ENCODE measurements around the gene POMT1.
A peak's percentile ranks its signal among the peaks of the same experiment; 100 is the strongest.
"Not testable (repeated sequence)": the region's sequence is repeated elsewhere in the genome, so short reads cannot be mapped to it uniquely, and the experiment has no call there.

Gene POMT1

DNA sequence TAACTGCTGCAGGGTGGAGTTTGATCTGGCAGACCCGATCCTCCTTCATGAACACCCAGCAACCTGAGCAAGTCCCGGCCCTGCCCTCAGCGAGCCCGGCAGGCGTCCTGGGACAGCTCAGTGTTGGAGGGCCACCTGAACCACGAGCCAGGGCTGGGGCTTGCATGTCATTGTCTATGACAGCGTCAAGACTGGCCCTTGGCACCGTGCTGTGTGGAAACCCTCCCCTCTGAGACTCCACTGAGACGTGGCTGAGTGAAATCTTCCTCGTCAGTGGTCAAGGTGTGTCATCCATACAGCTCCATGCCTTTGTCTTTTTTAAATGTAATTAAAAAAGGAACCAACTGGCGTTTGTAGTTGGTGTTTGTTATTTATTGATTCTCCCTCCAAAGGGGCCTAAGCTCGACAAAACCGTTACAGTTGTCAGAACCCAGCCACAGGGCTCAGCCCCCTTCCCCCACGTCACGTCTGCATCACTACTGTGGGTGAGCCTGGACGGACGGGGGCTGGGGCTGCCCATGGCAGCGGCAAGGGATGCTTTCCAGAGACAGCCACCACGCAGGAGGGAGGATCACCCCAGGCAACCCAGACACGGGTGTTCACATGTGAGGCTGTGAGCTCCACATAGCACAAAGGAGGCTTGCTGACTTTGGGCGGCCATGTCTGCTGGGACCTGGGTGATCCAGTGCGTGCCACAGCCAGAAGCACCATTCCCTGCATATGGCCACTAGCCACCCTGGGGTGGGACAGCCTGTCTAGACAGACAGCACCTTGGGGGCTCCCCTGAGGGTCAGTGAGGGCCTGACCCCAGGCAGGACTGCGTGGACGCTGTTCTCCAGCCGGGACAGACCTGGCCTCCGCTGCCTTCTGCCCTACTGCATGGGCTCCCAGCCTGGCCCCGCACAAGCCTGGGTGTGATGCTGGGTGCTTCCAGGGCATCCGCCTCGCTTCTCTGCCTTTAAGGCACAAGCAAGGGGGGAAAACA is 21.0 kb downstream of the POMT1 start:
- no peak for DNase-seq (ENCODE audit: low read depth in 3 of 3)

DNA sequence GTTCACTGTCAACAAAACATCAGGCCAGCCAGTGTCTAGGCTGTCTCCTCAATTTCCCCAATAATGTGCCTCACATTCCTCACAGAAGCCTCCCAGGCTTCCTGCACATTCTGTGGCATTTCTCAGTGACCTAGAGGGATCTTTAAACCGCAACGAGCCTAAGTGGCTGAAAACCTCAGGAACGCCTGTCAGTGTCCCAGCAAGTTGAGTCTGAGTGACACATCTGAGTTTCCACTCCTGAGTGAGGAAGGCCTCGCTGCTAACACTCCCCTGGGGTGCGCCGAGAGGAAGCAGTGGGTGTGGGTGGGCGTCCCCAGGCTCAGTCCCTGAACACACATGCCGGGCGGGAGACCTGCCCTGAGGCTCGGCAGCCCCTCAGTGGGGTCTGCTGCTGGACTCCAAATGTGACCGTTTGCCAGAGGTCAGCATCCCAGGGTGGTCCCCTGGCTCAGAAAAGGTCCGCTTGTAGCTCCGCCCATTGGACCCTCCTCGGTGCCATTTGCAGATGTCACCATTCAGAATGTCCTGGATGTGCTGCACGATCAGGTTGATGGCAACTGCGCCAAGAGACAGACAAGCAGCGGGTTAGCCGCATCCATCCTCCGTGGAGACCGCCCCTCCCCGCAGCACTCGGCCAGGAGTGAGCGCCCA is 22.1 kb downstream of the POMT1 start:
- no peak for DNase-seq (ENCODE audit: low read depth in 3 of 3)

DNA sequence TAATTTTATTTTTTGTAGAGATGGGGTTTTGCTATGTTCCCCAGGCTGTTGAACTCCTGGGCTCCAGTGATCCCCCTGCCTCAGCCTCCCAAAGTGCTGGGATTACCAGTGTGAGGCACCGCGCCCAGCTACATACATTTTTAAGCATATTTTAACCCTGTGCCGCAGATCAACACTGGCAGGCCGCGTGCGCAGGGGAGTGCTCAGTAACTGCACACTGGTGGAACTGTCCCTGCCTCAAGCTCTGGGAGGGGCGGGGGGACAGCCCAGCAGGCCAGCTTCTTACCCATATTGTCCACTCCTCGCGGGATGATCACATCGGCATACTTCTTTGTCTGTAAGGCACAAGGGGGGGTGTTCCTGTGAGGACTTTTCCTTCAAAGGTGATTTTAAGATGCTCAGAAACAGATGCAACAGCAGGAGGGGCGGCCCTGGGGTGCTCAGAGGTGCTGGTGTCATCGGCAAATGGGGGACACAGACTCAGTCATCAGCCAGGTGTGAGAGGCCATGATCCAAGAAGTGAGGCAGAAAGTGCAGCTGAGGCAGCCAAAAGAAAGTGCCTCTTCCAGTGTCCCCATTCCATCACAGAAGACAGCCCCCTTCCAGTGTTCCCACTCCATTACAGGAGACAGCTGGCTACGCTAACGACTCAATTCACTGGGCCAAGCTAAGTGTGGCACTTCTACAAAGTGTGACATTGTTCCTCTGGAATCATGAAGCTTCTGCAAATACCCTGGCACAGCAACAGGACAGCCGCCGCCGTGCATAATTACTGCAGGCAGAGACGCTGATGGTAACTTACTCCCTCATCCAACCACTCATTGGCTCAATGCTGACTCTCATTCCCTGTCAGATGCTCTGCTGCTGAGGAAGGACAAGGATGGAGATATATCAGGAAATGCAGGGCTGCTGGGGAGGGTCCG is 23.2 kb downstream of the POMT1 start:
- DNase-seq (ENCODE audit: low read depth in 3 of 3) = no peak

DNA sequence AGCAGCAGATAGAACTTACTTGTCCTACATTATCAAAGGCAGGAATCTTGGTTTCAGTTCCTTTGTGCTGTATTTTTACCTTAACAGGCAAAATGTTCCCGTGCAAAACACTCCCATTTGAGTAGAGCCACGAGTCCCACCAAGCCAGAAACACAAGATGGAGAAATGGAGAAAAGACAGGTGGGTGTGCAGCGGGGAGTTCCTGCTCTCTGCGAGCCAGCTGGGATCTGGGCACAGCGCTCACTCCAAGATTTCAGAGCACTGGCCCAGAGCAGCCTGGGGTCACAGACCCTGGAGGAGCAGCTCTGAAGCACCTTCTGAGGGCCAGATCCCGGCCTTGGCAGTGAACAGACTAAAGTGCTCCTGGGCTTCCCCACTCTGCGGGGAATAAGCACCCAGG is 25.5 kb downstream of the POMT1 start:
- no peak for DNase-seq (ENCODE audit: low read depth in 3 of 3)

DNA sequence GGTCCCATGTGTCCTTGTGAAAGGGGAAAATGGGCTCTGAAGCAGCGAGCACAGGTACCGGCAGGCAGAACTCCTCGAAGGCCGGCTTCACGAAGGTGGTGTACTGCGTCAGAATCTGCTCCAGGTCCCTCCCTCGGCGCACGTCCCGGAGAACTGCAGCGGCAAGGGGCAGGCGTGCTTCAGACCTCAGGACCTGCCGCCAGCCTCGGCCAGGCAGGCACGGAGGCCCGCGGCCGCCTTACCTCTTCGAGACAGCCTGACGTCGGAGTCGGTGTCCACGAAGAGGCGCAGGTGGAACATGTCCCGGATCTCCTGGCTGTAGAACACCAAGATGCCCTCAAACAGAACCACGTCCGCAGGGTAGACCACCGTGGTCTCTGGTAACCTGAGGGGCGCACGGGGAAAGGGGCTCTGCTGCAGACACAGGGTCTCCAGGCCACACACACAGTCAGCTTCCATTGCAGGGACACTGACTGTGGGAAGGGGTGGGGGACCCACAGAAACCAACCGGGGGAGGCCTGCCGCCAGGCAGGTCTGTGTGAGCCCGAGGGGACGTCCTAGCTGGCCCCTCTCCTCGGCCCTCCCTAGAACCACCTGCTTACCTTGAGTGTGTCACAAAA is 26.3 kb downstream of the POMT1 start:
- DNase-seq (ENCODE audit: low read depth in 3 of 3) = no peak

DNA sequence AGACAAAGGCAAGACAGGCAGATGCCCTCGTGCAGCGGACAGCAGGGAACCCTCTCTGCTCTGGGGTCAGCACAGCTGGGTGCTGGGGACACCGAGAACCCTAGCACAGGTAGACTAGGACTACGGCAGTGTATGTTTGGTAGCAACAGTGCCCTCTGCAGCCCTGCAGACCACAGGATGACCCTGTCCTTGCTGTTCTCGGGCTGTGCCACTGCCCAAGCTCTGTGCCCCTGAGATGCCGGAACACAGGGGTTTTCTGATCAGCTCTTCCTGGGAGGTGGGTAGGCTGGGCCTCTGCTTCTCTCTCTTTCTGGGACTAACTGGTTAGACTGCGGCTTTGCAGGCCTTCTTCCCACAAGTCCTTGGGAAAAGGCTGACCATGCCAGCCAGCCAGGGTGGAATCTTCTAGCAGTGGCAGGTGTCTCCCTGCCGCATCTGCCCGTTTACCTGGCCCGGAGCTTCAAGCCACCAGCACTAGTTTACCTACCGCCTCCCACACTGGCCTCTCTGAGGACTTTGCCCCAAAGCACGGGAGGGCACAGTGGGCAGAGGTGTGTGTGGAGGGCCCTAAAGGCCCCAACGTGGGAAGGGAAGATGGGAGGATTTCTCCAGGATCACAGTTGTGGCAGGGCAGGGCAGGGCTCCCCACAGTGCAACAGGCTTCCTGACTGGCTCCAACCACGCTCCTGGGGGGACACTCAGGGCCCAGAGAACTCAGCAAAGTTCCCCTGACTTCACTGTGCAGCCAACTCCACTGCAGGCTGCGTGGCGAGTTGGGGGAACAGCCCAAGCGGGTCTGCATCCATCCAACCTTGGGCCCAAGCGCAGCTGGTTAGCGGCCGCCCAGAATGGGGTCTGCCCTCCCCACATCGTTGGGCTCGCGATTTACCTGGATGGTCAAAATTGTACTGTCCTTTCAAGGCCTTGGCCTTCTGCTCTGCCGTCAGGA is 27.2 kb downstream of the POMT1 start:
- DNase-seq (ENCODE audit: low read depth in 3 of 3) = no peak

DNA sequence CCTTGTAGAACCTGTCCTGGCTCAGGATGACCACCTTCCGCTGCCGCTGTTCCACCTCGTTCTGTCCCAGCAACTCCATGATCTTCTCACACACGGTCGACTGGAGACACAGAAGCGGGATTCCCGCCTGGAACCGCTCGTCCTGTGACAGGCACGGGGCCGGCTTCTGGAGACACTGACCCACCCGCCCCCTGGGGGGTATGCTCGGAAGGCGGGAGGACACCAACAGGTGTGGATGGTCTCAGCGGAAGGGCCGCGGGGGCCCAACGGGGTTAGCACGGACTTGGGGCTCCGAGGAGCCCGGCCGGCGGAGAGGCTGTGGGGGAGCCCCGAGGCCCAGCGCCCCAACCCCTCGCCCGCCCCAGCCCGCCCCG is 27.8 kb downstream of the POMT1 start:
- no peak for DNase-seq (ENCODE audit: low read depth in 3 of 3)

DNA sequence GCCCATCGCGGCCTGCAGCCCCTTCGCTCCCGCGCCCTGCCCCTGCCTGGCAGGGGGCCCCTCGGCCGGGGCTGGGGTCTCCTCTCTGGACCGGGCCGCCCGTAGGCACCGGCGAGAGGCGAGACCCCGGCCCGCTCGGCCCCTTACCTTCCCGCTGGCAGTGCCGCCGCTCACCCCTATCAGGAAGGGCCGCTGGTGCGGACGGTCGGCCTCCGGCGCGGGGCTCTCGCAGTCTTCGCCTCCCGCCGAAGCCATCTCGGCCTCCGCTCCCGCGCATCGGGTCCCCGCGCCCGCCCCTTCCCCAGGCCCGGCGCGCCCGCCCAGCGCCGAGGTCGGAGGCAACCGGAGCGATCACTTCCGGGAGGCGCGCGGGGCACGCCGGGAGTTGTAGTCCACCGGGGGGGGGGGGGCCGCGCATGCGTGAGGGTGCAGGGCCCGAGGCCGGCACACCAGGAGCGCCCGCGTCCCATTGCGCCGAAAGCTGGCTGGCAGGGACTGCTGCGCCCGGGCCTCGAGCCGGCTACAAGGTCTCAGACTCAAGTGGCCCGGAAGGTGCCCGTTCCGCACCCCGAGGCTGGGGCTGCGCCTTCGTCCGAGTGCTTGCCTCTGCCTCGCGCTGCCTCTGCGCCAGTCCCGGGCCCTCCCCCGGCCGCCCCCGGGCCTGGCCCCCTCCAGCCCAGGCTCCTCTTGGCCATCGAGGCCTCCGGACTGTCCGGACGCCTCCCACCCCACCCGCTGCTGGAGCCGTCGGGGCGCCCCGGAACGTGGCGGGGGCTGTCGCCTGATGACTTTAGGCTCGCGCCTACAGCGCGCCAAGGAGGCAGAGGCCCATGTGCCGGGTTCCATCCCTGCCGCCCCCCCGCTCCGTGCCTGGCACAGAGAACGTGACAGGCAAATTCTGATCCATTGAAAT is 28.5 kb downstream of the POMT1 start, which contains the start of gene UCK1:
Gene UCK1 (minus strand): TSS at position 344 of the 913 bp plus-strand sequence. CDS start 89 bp downstream, at position 255.
- peak; percentile 47 to 73 (median 57) for DNase-seq (ENCODE audit: low read depth in 3 of 3)

DNA sequence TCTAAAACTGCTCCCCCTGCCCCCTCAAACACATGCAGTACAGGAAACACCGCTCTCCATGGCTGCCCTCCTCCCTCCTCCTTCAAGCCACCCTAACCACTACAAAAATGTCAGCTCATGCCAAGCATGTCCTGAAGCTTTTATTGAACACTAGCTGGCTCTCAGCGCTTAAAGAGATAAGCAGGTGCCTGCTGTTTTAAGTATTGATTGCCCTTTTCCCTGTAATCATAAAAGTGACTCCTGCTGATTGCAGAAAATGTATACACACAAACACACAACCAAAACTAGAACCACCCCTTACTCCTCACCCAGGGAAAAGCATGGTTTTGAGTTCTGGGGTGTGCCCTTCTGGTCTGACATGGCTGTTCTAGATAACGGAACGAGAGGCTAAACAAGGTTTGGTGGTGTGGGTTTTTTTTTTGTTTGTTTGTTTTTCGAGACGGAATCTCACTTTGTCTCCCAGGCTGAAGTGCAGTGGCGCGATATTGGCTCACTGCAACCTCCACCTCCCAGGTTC is 32.1 kb downstream of the POMT1 start:
- no peak for DNase-seq (ENCODE audit: low read depth in 3 of 3)

DNA sequence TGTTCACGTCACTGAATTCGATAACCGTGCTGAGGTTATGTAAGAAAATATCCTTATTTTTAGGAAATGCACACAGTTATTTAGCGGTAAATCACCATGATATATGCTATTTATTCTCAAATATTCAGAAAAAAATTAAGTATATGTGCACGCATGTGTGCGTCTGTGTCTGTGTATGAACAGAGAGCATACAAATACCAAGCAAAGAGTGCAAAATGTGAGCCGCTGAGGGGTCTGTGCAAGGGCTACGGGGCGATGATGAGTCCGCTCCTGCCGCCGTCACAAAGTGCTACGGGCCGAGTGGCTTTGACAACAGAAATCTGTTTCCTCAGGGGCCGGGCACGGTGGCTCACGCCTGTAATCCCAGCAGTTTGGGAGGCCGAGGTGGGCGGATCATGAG is 35.2 kb downstream of the POMT1 start:
- DNase-seq (ENCODE audit: low read depth in 3 of 3) = no peak

DNA sequence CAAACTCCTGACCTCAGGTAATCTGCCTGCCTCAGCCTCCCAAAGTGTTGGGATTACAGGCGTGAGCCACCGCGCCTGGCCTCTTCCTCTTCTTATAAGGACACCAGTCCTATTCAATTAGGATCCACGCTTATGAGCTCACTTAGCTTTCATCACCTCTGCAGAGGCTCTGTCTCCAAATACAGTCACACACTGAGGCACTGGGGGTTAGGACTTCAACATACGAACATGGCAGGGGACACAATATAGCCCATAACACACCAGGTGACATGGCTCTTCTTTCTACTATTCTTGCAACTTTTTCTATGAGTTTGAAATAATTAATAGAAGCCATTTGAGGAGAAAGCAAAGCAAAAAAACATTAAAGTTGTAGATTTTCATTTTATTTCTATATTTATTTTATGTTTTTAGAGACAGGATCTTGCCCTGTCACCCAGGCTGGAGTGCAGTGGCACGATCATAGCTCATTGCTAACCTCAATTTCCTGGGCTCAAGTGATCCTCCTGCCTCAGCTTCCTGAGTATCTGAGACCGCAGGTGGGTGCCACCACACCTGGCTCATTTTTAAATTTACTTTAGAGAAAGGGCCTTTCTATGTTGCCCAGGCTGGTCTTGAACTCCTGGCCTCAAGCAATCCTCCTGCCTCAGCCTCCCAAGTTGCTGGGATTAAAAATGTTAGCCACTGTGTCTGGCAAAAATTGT is 36.7 kb downstream of the POMT1 start:
- no peak for DNase-seq (ENCODE audit: low read depth in 3 of 3)

DNA sequence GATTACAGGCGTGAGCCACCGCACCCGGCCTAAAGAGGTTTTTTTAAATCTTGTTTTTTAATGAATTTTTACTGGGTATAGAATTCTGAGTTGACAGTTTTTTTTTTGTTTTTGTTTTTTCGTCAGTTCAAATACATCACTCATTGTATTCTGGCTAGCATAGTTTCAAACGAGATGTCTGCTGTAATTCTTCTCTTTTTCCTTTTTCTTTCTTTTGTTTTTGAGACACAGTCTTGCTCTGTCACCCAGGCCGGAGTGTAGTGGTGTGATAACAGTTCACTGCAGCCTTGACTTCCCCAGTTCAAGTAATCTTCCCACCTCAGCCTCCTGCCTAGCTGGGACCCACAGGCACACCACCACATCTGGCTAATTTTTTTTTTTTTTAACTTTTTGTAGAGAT is 40.4 kb downstream of the POMT1 start:
- DNase-seq (ENCODE audit: low read depth in 3 of 3) = no peak

DNA sequence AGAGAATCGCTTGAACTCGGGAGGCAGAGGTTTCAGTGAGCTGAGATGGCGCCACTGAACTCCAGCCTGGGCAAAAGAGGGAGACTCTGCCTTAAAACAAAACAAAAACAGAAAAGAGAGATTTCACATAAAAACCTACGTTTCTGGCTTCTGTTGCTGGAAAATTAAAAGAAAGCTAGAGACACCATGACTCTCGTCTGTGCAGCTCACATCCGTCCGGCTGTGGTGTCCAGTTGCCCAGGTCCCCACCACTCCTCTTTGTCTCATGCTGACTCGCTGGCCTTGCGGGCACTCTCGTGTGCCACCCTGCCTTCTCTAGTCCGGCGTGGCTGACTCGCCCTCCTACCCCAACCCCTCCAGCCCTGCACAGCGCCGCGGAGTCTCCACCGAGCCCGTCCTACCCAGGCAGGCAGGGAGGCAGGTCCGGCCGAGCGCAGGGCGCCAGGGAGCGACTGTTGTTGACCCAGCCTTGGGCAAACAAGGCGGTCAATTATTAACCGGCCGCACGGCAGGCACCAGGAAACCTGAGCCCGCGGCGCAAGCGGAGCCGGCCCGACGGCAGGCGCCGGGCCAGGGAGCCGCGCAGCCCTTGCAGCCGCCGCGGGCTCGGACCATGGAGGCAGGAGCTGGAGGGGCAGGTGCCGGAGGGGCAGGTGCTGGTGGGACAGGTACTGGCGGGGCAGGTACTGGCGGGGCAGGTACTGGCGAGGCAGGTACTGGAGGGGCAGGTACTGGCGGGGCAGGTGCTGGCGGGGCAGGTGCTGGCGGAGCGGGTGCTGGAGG is 42.5 kb downstream of the POMT1 start, which contains the start of gene PRRT1B:
Gene PRRT1B (plus strand): TSS at position 521 of the 783 bp plus-strand sequence. CDS start 93 bp downstream, at position 614.
- no peak for DNase-seq (ENCODE audit: low read depth in 3 of 3)

DNA sequence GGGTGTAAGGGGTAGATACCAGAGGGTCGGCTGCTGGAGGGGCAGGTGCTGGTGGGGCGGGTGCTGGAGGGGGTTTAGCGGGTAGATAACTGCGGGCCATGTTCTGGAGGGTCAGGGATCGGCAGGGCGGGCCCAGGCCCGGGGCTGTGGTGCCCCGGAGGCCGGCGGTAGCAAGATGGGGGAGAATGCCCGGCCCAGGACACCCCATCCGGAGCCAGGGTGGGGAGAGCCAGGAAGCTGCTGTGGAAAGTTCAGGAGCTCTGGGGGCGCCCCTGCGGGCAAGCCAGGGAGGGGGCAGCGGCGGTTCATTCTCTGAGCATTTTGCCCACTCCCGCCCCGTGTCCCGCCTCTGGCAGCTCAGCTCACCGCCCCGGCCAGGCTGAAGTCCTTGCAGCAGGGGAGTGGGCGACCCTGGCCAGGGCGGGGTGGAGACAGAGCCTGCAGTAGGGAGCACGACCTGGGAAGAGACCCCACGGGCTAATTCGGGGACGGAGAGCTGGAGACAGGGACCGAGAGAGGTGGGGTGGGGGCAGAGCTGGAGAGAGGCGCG is 43.1 kb downstream of the POMT1 start:
- DNase-seq (ENCODE audit: low read depth in 3 of 3) = no peak

DNA sequence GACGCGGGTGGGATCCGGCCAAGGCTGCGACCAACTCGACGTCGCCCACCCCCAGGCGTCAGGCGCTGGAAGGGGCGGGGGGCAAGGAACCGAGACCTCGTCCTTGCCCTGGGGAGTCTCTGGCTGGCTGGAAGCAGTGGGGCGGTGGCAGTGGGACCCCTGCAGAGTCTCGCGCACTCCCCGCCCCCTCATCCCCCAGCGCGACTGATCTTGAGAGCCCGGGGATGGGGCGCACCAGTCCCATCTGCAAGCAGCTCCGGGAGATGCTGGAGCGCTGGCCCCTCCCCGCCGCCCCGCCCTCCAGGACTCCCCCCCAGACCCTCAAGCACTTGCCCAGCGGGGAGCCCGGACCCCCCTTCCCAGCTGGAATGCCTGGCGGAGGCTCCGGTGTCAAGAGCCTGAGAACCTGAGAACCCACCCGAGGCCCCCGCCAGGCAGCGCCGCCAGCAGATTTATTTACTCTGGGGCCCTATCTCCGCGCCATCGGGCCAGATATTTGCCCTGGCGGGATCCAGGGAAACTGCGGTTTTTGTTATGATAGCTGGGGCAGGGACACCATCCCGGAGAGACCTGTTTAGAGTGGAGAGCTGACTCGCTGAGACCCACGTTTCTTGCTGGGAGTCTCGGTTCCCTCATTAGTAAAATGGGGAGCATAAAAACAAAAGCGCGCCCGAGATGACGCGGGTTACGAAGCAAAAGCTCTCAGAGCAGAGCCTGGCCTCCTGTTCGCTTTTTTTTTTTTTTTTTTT is 43.8 kb downstream of the POMT1 start:
- DNase-seq (ENCODE audit: low read depth in 3 of 3) = no peak

DNA sequence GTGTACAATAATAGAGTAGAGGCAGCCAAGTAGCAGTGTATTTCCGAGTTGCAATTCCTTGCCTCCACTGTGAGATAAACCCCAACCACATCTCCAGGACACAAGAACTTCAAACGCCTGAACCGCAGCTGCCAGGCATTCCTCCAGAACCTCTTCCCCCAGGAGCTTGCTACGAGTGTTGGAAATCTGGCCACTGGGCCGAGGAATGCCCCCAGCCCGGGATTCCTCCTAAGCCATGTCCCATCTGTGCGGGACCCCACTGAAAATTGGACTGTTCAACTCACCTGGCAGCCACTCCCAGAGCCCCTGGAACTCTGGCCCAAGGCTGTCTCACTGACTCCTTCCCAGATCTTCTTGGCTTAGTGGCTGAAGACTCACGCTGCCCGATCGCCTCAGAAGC is 46.5 kb downstream of the POMT1 start:
- not testable (repeated sequence) for DNase-seq (ENCODE audit: low read depth in 3 of 3)
